H9 (cell line): ENCODE results near the gene ARHGEF6. TPM values are rescaled to one million over a fixed set of nuclear protein-coding genes. Genes with fewer than 3 reads are reported as not detected.

Source experiments
- DNase-seq: peaks from one replicate; pipeline ENCODE4 v3.0.0-alpha.2; 2017
- H2AFZ ChIP-seq: one replicate; pipeline ENCODE4 v1.6.1; 2013; ENCODE audit warnings: mild to moderate bottlenecking, low read length, control low read depth, moderate library complexity
- H2AK5ac ChIP-seq: 2 replicates; pipeline ENCODE4 v1.6.1; 2013; ENCODE audit warnings: low read length, control low read depth, mixed read lengths; ENCODE audit not compliant: insufficient read length
- H2BK120ac ChIP-seq: one replicate; pipeline ENCODE4 v1.6.1; 2013; ENCODE audit warnings: low read depth, mild to moderate bottlenecking, low read length, control low read depth, inconsistent platforms; ENCODE audit not compliant: poor library complexity, severe bottlenecking
- H2BK12ac ChIP-seq: 2 replicates; pipeline ENCODE4 v1.6.1; 2013; ENCODE audit warnings: low read length, control low read depth, mixed read lengths, low read depth; ENCODE audit not compliant: insufficient read length
- H2BK15ac ChIP-seq: 2 replicates; pipeline ENCODE4 v1.6.1; 2013; ENCODE audit warnings: low read depth, low read length, control low read depth
- H2BK20ac ChIP-seq: one replicate; pipeline ENCODE4 v1.6.1; 2013; ENCODE audit warnings: low read depth, mild to moderate bottlenecking, low read length, control low read depth, inconsistent platforms; ENCODE audit not compliant: poor library complexity, severe bottlenecking
- H2BK5ac ChIP-seq: 2 replicates; pipeline ENCODE4 v1.6.1; 2013; ENCODE audit warnings: low read length, control low read depth, mixed read lengths; ENCODE audit not compliant: insufficient read length
- H3K14ac ChIP-seq: 2 replicates; pipeline ENCODE4 v1.6.1; 2013; ENCODE audit warnings: low read length, control low read depth; ENCODE audit not compliant: insufficient read depth
- H3K18ac ChIP-seq: 2 replicates; pipeline ENCODE4 v1.6.1; 2013; ENCODE audit warnings: low read depth, mild to moderate bottlenecking, mixed read lengths, low read length, control low read depth; ENCODE audit not compliant: insufficient read length
- H3K23ac ChIP-seq: 2 replicates; pipeline ENCODE4 v1.6.1; 2013; ENCODE audit warnings: low read length, control low read depth, mixed read lengths, low read depth; ENCODE audit not compliant: insufficient read length
- H3K23me2 ChIP-seq: 2 replicates; pipeline ENCODE4 v1.6.1; 2013; ENCODE audit warnings: low read depth, mild to moderate bottlenecking, mixed read lengths, low read length, control low read depth; ENCODE audit not compliant: insufficient read length, poor library complexity, severe bottlenecking
- H3K27ac ChIP-seq: 2 replicates; pipeline ENCODE4 v1.5.1; 2013; ENCODE audit warnings: low read length, control low read depth, mixed read lengths, low read depth; ENCODE audit not compliant: insufficient read length
- H3K27me3 ChIP-seq: 2 replicates; pipeline ENCODE4 v1.6.1; 2013; ENCODE audit warnings: low read length, control low read depth, inconsistent platforms; ENCODE audit not compliant: insufficient read depth
- H3K4ac ChIP-seq: 2 replicates; pipeline ENCODE4 v1.6.1; 2013; ENCODE audit warnings: low read depth, mild to moderate bottlenecking, control low read depth, inconsistent platforms, low read length, moderate library complexity
- H3K4me1 ChIP-seq: 2 replicates; pipeline ENCODE4 v1.6.1; 2013; ENCODE audit warnings: low read length, control low read depth, inconsistent platforms; ENCODE audit not compliant: insufficient read depth
- H3K4me2 ChIP-seq: 2 replicates; pipeline ENCODE4 v1.6.1; 2013; ENCODE audit warnings: low read length, control low read depth, mixed read lengths; ENCODE audit not compliant: insufficient read length, insufficient read depth
- H3K56ac ChIP-seq: 2 replicates; pipeline ENCODE4 v1.6.1; 2013; ENCODE audit warnings: low read depth, mild to moderate bottlenecking, mixed read lengths, low read length, control low read depth; ENCODE audit not compliant: insufficient read length
- H3K79me1 ChIP-seq: 2 replicates; pipeline ENCODE4 v1.6.1; 2013; ENCODE audit warnings: low read depth, mild to moderate bottlenecking, moderate library complexity, low read length, control low read depth, inconsistent platforms; ENCODE audit not compliant: insufficient read depth, poor library complexity, severe bottlenecking
- H3K79me2 ChIP-seq: 2 replicates; pipeline ENCODE4 v1.6.1; 2013; ENCODE audit warnings: low read length, control low read depth, inconsistent platforms; ENCODE audit not compliant: insufficient read depth
- H3K9ac ChIP-seq: 2 replicates; pipeline ENCODE4 v1.6.1; 2013; ENCODE audit warnings: low read length, control low read depth, mixed read lengths; ENCODE audit not compliant: insufficient read length; ENCODE audit errors: extremely low read depth
- H3K9me3 ChIP-seq: one replicate; pipeline ENCODE4 v1.6.1; 2013; ENCODE audit warnings: low read depth, low read length, inconsistent platforms; ENCODE audit not compliant: control insufficient read depth
- H3T11ph ChIP-seq: one replicate; pipeline ENCODE4 v1.6.1; 2013; ENCODE audit warnings: mild to moderate bottlenecking, low read length, control low read depth, inconsistent platforms
- H4K20me1 ChIP-seq: one replicate; pipeline ENCODE4 v1.6.1; 2013; ENCODE audit not compliant: control insufficient read depth, insufficient read length, insufficient read depth
- H4K5ac ChIP-seq: 2 replicates; pipeline ENCODE4 v1.6.1; 2013; ENCODE audit warnings: low read depth, mild to moderate bottlenecking, mixed read lengths, low read length, control low read depth; ENCODE audit not compliant: insufficient read length
- H4K8ac ChIP-seq: replicated peaks from 2 replicates; pipeline ENCODE4 v1.6.1; 2013; ENCODE audit warnings: low read length, control low read depth, mixed read lengths, low read depth; ENCODE audit not compliant: insufficient read length
- H4K91ac ChIP-seq: 2 replicates; pipeline ENCODE4 v1.6.1; 2013; ENCODE audit warnings: low read depth, mild to moderate bottlenecking, moderate library complexity, mixed read lengths, low read length, control low read depth; ENCODE audit not compliant: insufficient read length
- H3K27ac Mint-ChIP-seq, 3 experiments: 2 replicates in 2 of 3; 3 replicates in 1 of 3; pipeline ENCODE4 v1.8.0; 2020 to 2021; ENCODE audit warnings: mixed read lengths in 3 of 3, mild to moderate bottlenecking in 1 of 3, moderate library complexity in 1 of 3
- H3K27me3 Mint-ChIP-seq: 2 replicates; pipeline ENCODE4 v1.8.0; 2021; ENCODE audit warnings: low read depth, mild to moderate bottlenecking, moderate library complexity, mixed read lengths
- H3K36me3 Mint-ChIP-seq, 3 experiments: 2 replicates in 2 of 3; 3 replicates in 1 of 3; pipeline ENCODE4 v1.8.0; 2020 to 2021; ENCODE audit warnings: low read depth in 3 of 3, mixed read lengths in 3 of 3; ENCODE audit not compliant: insufficient read depth in 1 of 3
- H3K4me1 Mint-ChIP-seq, 2 experiments: 2 replicates each; pipeline ENCODE4 v1.8.0; 2020; ENCODE audit warnings: mixed read lengths in 2 of 2
- H3K4me3 Mint-ChIP-seq, 2 experiments: 2 replicates in 1 of 2; 3 replicates in 1 of 2; pipeline ENCODE4 v1.8.0; 2020 to 2021; ENCODE audit warnings: mild to moderate bottlenecking in 2 of 2, mixed read lengths in 2 of 2, moderate library complexity in 1 of 2
- H3K9me3 Mint-ChIP-seq, 2 experiments: 2 replicates in 1 of 2; 3 replicates in 1 of 2; pipeline ENCODE4 v1.8.0; 2020; ENCODE audit warnings: mild to moderate bottlenecking in 2 of 2, mixed read lengths in 2 of 2, moderate library complexity in 1 of 2
- CTCF ChIP-seq: fragments of 200-600 bp; sonication (generic); conservative IDR thresholded peaks from 3 replicates; pipeline ENCODE4 v1.8.0; 2021; ENCODE audit warnings: antibody characterized with exemption, mild to moderate bottlenecking
- WGBS: extraction: QIAGEN DNeasy Blood & Tissue Kit; methylation state at CpG from one replicate; pipeline ENCODE4 v1.1.7; 2013; ENCODE audit warnings: missing lambda C conversion rate, low lambda C conversion rate, mixed read lengths; ENCODE audit not compliant: insufficient read length; ENCODE audit errors: extremely low coverage; 5-methylcytosine and 5-hydroxymethylcytosine counted together
- total RNA-seq: library from RNA; stranded (reverse); gene quantifications from 2 replicates; pipeline ENCODE4 v1.2.1, GENCODE V29; 2021

The ARHGEF6 gene
- total RNA-seq, 1 experiment from 2014 or later, result 3.6 TPM

- H3K23ac ChIP-seq, result no peak overlapping the region
- Mint-ChIP-seq H3K4me1 (peaks cover 0 to 2% of the 10 kb centered on the region in 2 experiments; a peak in 2 of 4 replicates), H3K4me3 (no peak overlapping the region), H3K36me3 (no peaks in the 10 kb centered on the region; a peak in 2 of 7 replicates), H3K27me3 (no peaks in the 10 kb centered on the region), H3K9me3 (peaks cover 40 to 51% of the 10 kb centered on the region in 2 experiments), H3K27ac (no peak overlapping the region)
- no peak overlapping the region for H4K8ac ChIP-seq
- no peaks in the 10 kb centered on the region for H3K79me1 ChIP-seq
- no peak overlapping the region for H2AFZ ChIP-seq
- no peaks in the 10 kb centered on the region for H3K23me2 ChIP-seq
- no peak overlapping the region for H2BK12ac ChIP-seq
- no peak overlapping the region for H4K5ac ChIP-seq
- no peak overlapping the region for H2BK15ac ChIP-seq
- H3K4ac ChIP-seq, result no peak overlapping the region
- H3K56ac ChIP-seq, result no peak overlapping the region
- no peak for TF ChIP-seq CTCF
- H4K20me1 ChIP-seq, result no peaks in the 10 kb centered on the region
- no peak overlapping the region for H2AK5ac ChIP-seq
- no peaks in the 10 kb centered on the region for H3K79me2 ChIP-seq
- no peak overlapping the region for H3K9ac ChIP-seq
- no peaks in the 10 kb centered on the region for H3K27me3 ChIP-seq
- peaks cover 30% of the 10 kb centered on the region for H3K9me3 ChIP-seq
- H3K4me1 ChIP-seq, result no peaks in the 10 kb centered on the region
- H3K18ac ChIP-seq, result no peak overlapping the region
- DNase-seq, result no peak
- H3K27ac ChIP-seq, result no peak overlapping the region
- no peak overlapping the region for H4K91ac ChIP-seq
- H3K14ac ChIP-seq, result no peak overlapping the region
- no peak overlapping the region for H2BK5ac ChIP-seq
- no peak overlapping the region for H3K4me2 ChIP-seq
- no peak overlapping the region for H2BK20ac ChIP-seq
- no peak overlapping the region for H2BK120ac ChIP-seq
- no CpG with 5 or more reads among the region's 7 CpGs for WGBS
- no peak overlapping the region for H3T11ph ChIP-seq
These were observed 44.0 kb downstream of the ARHGEF6 start for GRCh38 chrX:136736690-136737089.
